HepG2 (cell line): ENCODE results near the gene ULK4. TPM values are rescaled to one million over a fixed set of nuclear protein-coding genes. Genes with fewer than 3 reads are reported as not detected.

Experiments
- CAMTA2 ChIP-seq: sonication (generic); formaldehyde crosslinking; IDR thresholded peaks from 2 replicates; pipeline ENCODE4 v1.4.0; 2020; ENCODE audit warnings: mild to moderate bottlenecking, missing genetic modification reagents, borderline replicate concordance
- CBX1 ChIP-seq: IDR thresholded peaks from one replicate; pipeline ENCODE4 v1.6.1; 2016; ENCODE audit warnings: antibody characterized with exemption, low read depth
- FOXA1 ChIP-seq, 2 experiments: fragments of 450-650 bp in 1 of 2; sonication (generic) in 1 of 2; formaldehyde crosslinking in 1 of 2; IDR thresholded peaks; 2 replicates each; pipeline versions ENCODE4 v1.4.0 to v1.6.1; 2016 to 2020; ENCODE audit warnings: missing genetic modification reagents in 1 of 2
- FOXO1 ChIP-seq: sonication (generic); formaldehyde crosslinking; IDR thresholded peaks from 2 replicates; pipeline ENCODE4 v1.4.0; 2020; ENCODE audit warnings: missing genetic modification reagents
- GTF2F1 ChIP-seq: fragments of 150-350 bp; IDR thresholded peaks from 2 replicates; pipeline ENCODE4 v1.6.1; 2014; ENCODE audit warnings: low read length
- HCFC1 ChIP-seq: fragments of 150-350 bp; IDR thresholded peaks from 2 replicates; pipeline ENCODE4 v1.6.1; 2014; ENCODE audit warnings: low read depth, low read length
- JUND ChIP-seq: sonication (generic); formaldehyde crosslinking; IDR thresholded peaks from 2 replicates; pipeline ENCODE4 v1.8.0; 2022; ENCODE audit warnings: mild to moderate bottlenecking, missing genetic modification reagents
- NKX3-1 ChIP-seq: sonication (generic); formaldehyde crosslinking; IDR thresholded peaks from 2 replicates; pipeline ENCODE4 v1.5.0; 2020; ENCODE audit warnings: missing genetic modification reagents
- RXRB ChIP-seq: IDR thresholded peaks from 2 replicates; pipeline ENCODE4 v1.6.1; 2016; ENCODE audit warnings: borderline replicate concordance, missing genetic modification reagents, missing compliant biosample characterization
- TAF1 ChIP-seq: sonication (generic); formaldehyde crosslinking; IDR thresholded peaks from 2 replicates; pipeline ENCODE4 v1.4.0; 2020; ENCODE audit warnings: missing genetic modification reagents
- ZC3H4 ChIP-seq: sonication (generic); formaldehyde crosslinking; IDR thresholded peaks from 2 replicates; pipeline ENCODE4 v1.4.0; 2020; ENCODE audit warnings: missing genetic modification reagents, borderline replicate concordance
- ZNF274 ChIP-seq: sonication (generic); formaldehyde crosslinking; IDR thresholded peaks from 2 replicates; pipeline ENCODE4 v1.5.1; 2020; ENCODE audit warnings: mild to moderate bottlenecking, missing genetic modification reagents
- ZNF552 ChIP-seq: sonication (generic); formaldehyde crosslinking; IDR thresholded peaks from 2 replicates; pipeline ENCODE4 v1.9.0; 2022; ENCODE audit warnings: missing genetic modification reagents, mild to moderate bottlenecking, borderline replicate concordance
- ZNF572 ChIP-seq: sonication (generic); formaldehyde crosslinking; IDR thresholded peaks from 2 replicates; pipeline ENCODE4 v1.5.1; 2020; ENCODE audit warnings: mild to moderate bottlenecking, missing genetic modification reagents
- ZNF792 ChIP-seq: IDR thresholded peaks from 2 replicates; pipeline ENCODE4 v1.6.1; 2016
- ZNF879 ChIP-seq: sonication (generic); formaldehyde crosslinking; IDR thresholded peaks from 2 replicates; pipeline ENCODE4 v1.8.1; 2023; ENCODE audit warnings: missing genetic modification reagents
- polyA plus RNA-seq, 8 experiments: library from polyadenylated mRNA; depleted of rRNA in 3 of 8; stranded (reverse) in 7 of 8; unstranded in 1 of 8; fragments of >200 nt; fragmentation: Illumina TruSeq in 4 of 8; extraction: Trizol in 4 of 8; gene quantifications; 2 replicates each; pipeline versions ENCODE4 v1.2.1 to v1.2.3, GENCODE V29; 2011 to 2016; ENCODE audit warnings: low read depth in 4 of 8, missing spikeins in 1 of 8, mixed read lengths in 1 of 8; ENCODE audit not compliant: insufficient read depth in 1 of 8
- total RNA-seq, 5 experiments: library from RNA; depleted of rRNA; stranded (reverse); fragments of >200 nt; fragmentation: Illumina TruSeq; extraction: Trizol; gene quantifications; 2 replicates each; pipeline ENCODE4 v1.2.3, GENCODE V29; 2016; ENCODE audit warnings: low read depth in 1 of 5
- TF ChIP-seq, protein P1 (sequence below): sonication (generic); formaldehyde crosslinking; IDR thresholded peaks from 2 replicates; pipeline ENCODE4 v1.5.0; 2020; ENCODE audit warnings: missing genetic modification reagents
- TF ChIP-seq, protein P2 (sequence below): sonication (generic); formaldehyde crosslinking; IDR thresholded peaks from 2 replicates; pipeline ENCODE4 v1.5.1; 2020; ENCODE audit warnings: mild to moderate bottlenecking, missing genetic modification reagents, moderate library complexity
- TF ChIP-seq, protein P3 (sequence below): sonication (generic); formaldehyde crosslinking; IDR thresholded peaks from 2 replicates; pipeline ENCODE4 v1.8.0; 2022; ENCODE audit warnings: missing genetic modification reagents, mild to moderate bottlenecking, borderline replicate concordance
- TF ChIP-seq, protein P4 (sequence below): sonication (generic); formaldehyde crosslinking; IDR thresholded peaks from 2 replicates; pipeline ENCODE4 v1.5.1; 2020; ENCODE audit warnings: missing genetic modification reagents, mild to moderate bottlenecking, borderline replicate concordance

The ULK4 gene
- total and polyA plus RNA-seq, 2 of the 13 experiments (the other 11 are each of a cell fraction or from before 2014, with no cell fraction given) = 6.7 to 11.8 TPM

DNA sequence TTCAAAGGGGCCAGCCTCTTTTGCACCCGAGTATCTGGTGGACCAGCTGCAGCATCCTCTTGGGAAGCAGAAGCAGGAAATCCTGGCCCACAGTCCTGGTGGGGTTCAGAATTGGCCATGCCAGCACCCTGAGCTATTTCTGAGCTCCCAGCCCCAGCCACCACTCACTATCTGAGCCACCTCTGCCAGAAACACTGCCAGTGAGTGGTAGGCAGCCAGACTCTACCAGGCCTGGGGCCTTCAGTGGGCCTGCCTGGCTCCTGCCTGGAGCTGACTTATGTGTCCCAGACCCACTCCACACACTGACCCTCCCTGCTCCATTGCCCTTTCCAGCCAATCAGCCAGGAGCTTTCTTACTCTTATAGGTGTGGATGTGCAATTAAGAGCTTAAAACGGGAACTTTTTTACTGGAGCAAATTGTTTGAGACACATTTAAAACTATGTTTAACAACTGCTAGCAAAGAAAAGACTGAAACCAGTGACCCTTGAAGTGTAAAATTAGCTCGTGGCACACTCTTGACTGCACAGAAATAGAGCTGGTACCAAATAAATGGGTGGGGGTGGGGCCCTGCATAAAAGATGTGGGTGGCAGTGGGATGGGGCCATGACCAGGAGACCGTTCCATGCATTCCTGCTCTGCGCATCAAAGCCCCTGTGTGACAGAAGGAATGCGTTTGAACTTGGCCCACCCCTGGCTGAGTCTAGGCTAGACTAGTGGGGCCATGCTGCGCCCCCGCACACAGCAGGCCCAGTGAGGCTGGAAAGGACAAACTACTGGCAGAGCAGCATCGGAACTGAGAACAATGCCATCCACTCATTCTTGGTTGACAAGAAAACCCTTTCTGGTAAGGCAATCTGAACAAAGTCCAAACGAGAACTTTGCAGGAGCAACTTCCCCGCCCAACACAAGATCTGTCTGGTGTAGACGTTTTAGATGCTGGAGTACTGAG, 714.6 kb downstream of the ULK4 start (continued):
- TF ChIP-seq ZNF879 (CRISPR knock-in tag) (no peak), NKX3-1 (CRISPR knock-in tag) (no peak), ZNF274 (CRISPR knock-in tag) (no peak), ZNF792 (CRISPR knock-in tag) (0 out of 2 replicates have a peak, but pooled peaks have one; percentile 28), TAF1 (CRISPR knock-in tag) (no peak), ZNF572 (CRISPR knock-in tag) (no peak), ZNF552 (CRISPR knock-in tag) (no peak), FOXO1 (CRISPR knock-in tag) (no peak), FOXA1 (IDR thresholded peaks at IDR 0.05) (no peak), FOXA1 (CRISPR knock-in tag; IDR thresholded peaks at IDR 0.05) (peak; percentile 38; the same call in 1 of the 2 replicates), ZC3H4 (CRISPR knock-in tag) (no peak), GTF2F1 (no peak), HCFC1 (no peak), RXRB (peak; percentile 70; the same call in 1 of the 2 replicates), CAMTA2 (CRISPR knock-in tag) (no peak), CBX1 (no peak), JUND (CRISPR knock-in tag) (no peak; the same call in 1 of the 2 replicates)
- TF ChIP-seq, protein P1, sequence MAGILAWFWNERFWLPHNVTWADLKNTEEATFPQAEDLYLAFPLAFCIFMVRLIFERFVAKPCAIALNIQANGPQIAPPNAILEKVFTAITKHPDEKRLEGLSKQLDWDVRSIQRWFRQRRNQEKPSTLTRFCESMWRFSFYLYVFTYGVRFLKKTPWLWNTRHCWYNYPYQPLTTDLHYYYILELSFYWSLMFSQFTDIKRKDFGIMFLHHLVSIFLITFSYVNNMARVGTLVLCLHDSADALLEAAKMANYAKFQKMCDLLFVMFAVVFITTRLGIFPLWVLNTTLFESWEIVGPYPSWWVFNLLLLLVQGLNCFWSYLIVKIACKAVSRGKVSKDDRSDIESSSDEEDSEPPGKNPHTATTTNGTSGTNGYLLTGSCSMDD (CRISPR knock-in tag) = no peak
- TF ChIP-seq, protein P2, sequence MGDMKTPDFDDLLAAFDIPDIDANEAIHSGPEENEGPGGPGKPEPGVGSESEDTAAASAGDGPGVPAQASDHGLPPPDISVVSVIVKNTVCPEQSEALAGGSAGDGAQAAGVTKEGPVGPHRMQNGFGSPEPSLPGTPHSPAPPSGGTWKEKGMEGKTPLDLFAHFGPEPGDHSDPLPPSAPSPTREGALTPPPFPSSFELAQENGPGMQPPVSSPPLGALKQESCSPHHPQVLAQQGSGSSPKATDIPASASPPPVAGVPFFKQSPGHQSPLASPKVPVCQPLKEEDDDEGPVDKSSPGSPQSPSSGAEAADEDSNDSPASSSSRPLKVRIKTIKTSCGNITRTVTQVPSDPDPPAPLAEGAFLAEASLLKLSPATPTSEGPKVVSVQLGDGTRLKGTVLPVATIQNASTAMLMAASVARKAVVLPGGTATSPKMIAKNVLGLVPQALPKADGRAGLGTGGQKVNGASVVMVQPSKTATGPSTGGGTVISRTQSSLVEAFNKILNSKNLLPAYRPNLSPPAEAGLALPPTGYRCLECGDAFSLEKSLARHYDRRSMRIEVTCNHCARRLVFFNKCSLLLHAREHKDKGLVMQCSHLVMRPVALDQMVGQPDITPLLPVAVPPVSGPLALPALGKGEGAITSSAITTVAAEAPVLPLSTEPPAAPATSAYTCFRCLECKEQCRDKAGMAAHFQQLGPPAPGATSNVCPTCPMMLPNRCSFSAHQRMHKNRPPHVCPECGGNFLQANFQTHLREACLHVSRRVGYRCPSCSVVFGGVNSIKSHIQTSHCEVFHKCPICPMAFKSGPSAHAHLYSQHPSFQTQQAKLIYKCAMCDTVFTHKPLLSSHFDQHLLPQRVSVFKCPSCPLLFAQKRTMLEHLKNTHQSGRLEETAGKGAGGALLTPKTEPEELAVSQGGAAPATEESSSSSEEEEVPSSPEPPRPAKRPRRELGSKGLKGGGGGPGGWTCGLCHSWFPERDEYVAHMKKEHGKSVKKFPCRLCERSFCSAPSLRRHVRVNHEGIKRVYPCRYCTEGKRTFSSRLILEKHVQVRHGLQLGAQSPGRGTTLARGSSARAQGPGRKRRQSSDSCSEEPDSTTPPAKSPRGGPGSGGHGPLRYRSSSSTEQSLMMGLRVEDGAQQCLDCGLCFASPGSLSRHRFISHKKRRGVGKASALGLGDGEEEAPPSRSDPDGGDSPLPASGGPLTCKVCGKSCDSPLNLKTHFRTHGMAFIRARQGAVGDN (CRISPR knock-in tag) = peak; percentile 79
- TF ChIP-seq, protein P3, sequence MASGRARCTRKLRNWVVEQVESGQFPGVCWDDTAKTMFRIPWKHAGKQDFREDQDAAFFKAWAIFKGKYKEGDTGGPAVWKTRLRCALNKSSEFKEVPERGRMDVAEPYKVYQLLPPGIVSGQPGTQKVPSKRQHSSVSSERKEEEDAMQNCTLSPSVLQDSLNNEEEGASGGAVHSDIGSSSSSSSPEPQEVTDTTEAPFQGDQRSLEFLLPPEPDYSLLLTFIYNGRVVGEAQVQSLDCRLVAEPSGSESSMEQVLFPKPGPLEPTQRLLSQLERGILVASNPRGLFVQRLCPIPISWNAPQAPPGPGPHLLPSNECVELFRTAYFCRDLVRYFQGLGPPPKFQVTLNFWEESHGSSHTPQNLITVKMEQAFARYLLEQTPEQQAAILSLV (CRISPR knock-in tag) = no peak
- TF ChIP-seq, protein P4, sequence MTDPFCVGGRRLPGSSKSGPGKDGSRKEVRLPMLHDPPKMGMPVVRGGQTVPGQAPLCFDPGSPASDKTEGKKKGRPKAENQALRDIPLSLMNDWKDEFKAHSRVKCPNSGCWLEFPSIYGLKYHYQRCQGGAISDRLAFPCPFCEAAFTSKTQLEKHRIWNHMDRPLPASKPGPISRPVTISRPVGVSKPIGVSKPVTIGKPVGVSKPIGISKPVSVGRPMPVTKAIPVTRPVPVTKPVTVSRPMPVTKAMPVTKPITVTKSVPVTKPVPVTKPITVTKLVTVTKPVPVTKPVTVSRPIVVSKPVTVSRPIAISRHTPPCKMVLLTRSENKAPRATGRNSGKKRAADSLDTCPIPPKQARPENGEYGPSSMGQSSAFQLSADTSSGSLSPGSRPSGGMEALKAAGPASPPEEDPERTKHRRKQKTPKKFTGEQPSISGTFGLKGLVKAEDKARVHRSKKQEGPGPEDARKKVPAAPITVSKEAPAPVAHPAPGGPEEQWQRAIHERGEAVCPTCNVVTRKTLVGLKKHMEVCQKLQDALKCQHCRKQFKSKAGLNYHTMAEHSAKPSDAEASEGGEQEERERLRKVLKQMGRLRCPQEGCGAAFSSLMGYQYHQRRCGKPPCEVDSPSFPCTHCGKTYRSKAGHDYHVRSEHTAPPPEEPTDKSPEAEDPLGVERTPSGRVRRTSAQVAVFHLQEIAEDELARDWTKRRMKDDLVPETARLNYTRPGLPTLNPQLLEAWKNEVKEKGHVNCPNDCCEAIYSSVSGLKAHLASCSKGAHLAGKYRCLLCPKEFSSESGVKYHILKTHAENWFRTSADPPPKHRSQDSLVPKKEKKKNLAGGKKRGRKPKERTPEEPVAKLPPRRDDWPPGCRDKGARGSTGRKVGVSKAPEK = no peak
